GM10248 (cell line): ENCODE data around the gene DYDC2.

Experiments used
- CTCF ChIA-PET: fragments of 300-600 bp; sonication (Branson Sonifier 250); formaldehyde crosslinking; extraction: SDS; loops from one replicate; lab custom pipeline; 2021; ENCODE audit warnings: antibody characterized with exemption; lab: Yijun Ruan, JAX
- POLR2A ChIA-PET: fragments of 350-650 bp; sonication (Branson Sonifier 250); formaldehyde crosslinking; extraction: SDS; loops from one replicate; lab custom pipeline; 2020; ENCODE audit warnings: antibody characterized with exemption; lab: Yijun Ruan, JAX
- DNase-seq: peaks from one replicate; pipeline ENCODE4 v3.0.0; 2012; ENCODE audit errors: extremely low spot score
- CTCF ChIP-seq: IDR thresholded peaks from 2 replicates; pipeline ENCODE4 v1.5.1; 2012; ENCODE audit warnings: mild to moderate bottlenecking, low read depth; ENCODE audit errors: extremely low read depth, missing control alignments, control extremely low read depth

The DYDC2 gene

GRCh38 chr10:80356563-80356988 lies at the start of gene DYDC2, which contains the start of gene DYDC1:
Gene DYDC2 (plus strand): TSS chr10:80356781. CDS start chr10:80362444, 5,663 bp downstream.
Gene DYDC1 (minus strand): TSS chr10:80356755. CDS start chr10:80352601, 4,154 bp downstream.
- CTCF ChIA-PET, result no interaction called here

DNA sequence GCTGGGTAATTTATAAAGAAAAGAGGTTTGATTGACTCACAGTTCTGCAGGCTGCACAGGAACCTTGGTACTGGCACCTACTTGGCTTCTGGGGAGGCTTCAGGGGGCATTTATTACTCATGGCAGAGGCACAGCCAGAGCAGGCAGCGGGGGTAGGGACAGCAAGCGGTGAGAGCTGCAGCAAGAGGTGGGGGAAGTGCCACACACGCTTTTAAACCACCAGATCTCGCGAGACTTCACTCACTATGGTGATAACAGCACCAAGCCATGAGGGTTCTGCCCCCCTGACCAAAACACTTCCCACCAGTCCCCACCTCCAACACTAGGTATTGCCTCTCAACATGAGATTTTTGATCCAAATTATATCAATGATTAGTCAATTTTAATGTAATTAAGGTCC lies 43.1 kb upstream of the DYDC2 start:
- no peak for TF ChIP-seq CTCF

More at GRCh38 chr10:80356563-80356988, at the start of gene DYDC2, which contains the start of gene DYDC1:
- POLR2A ChIA-PET, result no interaction called here
- DNase-seq, result peak; percentile 42
- no peak for TF ChIP-seq CTCF

GRCh38 chr10:80315391-80315790 lies 41.2 kb upstream of the DYDC2 start:
- DNase-seq, result no peak
- ChIA-PET CTCF (no interaction called here), POLR2A (no interaction called here)
- no peak for TF ChIP-seq CTCF

More for the DNA sequence above, 43.1 kb upstream of the DYDC2 start:
- no peak for DNase-seq
- ChIA-PET POLR2A (no interaction called here), CTCF (no interaction called here)

DNA sequence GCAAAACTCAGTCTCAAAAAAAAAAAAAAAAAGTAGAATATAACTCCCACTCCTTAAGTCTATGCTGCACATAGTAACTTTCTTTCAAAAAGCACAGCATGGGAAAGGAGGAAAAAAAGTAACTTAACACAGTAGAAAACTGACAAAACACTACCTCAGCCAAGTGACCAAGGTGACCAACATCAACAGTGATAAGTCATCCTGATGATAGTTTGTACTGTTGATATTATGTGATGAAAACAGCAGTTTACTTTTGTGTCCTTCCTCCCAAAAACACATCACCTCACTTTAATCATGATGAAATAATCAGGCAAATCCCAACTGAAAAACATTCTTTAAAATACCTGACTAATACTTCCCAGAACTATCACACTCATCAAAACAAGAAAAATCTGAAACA lies 37.8 kb upstream of the DYDC2 start:
- POLR2A ChIA-PET, result no interaction called here
- DNase-seq, result no peak
- CTCF ChIA-PET, result no interaction called here
- TF ChIP-seq CTCF, result no peak

DNA sequence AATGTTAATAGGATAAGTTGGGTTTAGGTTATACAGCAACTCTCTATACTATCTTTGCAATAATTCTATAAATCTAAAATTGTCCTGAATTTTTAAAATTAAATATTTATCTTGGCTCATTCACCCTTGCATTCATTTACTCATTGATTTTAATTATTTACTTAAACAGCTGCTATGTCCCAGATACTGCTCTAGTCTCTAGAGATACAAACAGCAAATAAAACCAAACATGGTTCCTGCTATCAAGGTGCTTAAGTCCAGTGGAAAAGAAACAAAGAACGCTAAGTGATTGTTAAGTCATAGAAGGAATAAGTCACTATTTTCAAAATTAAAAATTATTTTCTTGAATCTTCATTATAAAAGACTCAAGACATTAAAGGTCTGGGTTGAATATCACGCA lies 37.3 kb upstream of the DYDC2 start:
- no peak for TF ChIP-seq CTCF
- no peak for DNase-seq

DNA sequence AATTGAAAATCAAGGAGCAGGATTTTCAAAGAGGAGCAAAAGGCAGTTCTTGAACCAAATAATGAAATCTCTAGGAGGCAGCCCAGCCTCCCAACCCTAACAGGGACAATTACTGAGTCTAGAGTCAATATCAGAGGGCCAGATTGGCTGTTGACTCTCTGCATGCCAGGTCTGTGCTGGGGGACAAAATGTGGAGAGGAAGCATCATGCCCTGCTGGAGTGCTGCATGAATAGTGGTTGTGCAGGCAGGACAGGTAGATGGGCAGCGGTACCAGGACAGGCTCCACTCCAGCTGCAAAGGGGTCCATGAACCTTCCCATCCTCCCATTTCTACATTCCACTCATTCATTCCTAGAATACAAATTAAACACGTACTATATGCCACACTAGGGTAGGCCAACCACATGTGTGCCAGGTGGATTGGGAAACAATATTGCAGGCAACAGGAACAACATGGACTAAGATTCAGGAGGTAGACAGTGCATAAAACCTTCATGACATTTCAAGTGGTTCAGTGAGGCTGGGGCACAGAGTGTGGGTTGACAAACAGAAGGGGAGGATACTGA lies 36.8 kb upstream of the DYDC2 start:
- CTCF ChIA-PET, result no interaction called here
- no peak for DNase-seq
- POLR2A ChIA-PET, result no interaction called here
- no peak for TF ChIP-seq CTCF

More for the DNA sequence above, 37.3 kb upstream of the DYDC2 start:
- ChIA-PET CTCF (no interaction called here), POLR2A (no interaction called here)
